Measurements from ENCODE around the gene PDZD2. TPM values are rescaled to one million over a fixed set of nuclear protein-coding genes. Genes with fewer than 3 reads are reported as not detected.

The PDZD2 gene
- total and polyA plus RNA-seq, 2 experiments from 2014 or later: 0.21 TPM; not detected in 1

DNA sequence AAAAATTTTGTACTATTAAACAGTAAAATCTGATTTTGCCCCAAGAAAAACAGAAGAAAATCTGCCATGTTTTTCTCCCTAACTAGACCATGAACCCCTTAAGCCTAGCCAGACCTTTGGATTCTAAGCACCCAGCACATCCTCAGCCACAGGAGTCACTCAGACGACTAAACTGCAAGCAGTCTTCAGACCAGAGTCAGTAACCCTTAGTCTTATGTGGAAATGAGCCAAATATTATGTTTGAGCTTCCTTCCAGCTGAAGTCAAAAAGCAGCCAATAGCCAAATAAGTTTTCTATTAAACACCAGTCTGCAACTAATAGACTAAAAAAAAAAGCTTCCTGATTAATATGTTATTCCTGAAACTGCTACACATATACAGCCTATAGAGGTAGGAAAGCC, 487.8 kb downstream of the PDZD2 start:
- Histone ChIP-seq H3K9me3 (ENCODE audit: low read depth) (no peaks in the 10 kb centered on the region), H3K9ac (no peak overlapping the region), H4K20me1 (ENCODE audit: insufficient read depth) (0 out of 2 replicates have a peak, but pooled peaks cover 8% of the 10 kb centered on the region), H3K4me1 (ENCODE audit: insufficient read depth) (no peaks in the 10 kb centered on the region), H3F3A (ENCODE audit: insufficient read depth) (0 out of 2 replicates have a peak, but pooled peaks cover 9% of the 10 kb centered on the region), H3K36me3 (ENCODE audit: low read depth) (peaks cover 31% of the 10 kb centered on the region), H3K27me3 (replicated peaks; ENCODE audit: insufficient read depth) (no peaks in the 10 kb centered on the region), H3K4me2 (ENCODE audit: unreplicated experiment) (no peak overlapping the region), H3K4me3 (no peak overlapping the region), H3K27ac (no peak overlapping the region), H3K79me2 (ENCODE audit: insufficient read depth) (peaks cover 100% of the 10 kb centered on the region), H3K9me2 (ENCODE audit: insufficient read depth) (no peaks in the 10 kb centered on the region), H2AFZ (no peak overlapping the region)
- in situ Hi-C loops (cut with MboI): no loop called here
- 30 to 41% methylated on average over 1 of the region's 1 CpG for WGBS, 2 experiments (ENCODE audit: low coverage in 1 of 2, low lambda C conversion rate in 2 of 2, missing lambda C conversion rate in 2 of 2)
- no peak for TF ChIP-seq EZH2 (IDR thresholded peaks at IDR 0.05; ENCODE audit: insufficient read depth, poor library complexity, severe bottlenecking)
- TF ChIP-seq EZH2phosphoT487 (IDR thresholded peaks at IDR 0.05; ENCODE audit: insufficient read depth, low read depth): no peak
- DNase-seq: no peak

DNA sequence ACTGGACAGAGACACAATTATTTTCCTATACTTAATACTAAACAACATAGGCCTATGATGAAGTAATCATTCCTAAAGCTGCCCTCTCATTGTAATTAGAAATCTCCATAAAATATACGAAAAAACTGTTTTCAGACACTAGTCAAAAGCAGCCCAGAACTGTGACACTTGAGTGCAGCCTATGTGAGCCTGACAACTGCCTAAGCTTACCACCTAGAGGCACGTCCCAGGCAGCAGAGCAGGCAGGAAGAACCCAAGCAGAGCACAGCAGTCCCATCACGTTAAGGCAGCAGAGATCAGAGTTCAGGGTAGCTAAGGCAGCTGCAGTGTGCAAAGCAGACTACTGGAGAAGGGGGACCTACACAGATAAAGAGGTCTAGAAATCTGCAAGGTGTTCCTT, 488.8 kb downstream of the PDZD2 start:
- Histone ChIP-seq H3K4me3 (no peak overlapping the region), H3K36me3 (ENCODE audit: low read depth) (peaks cover 34% of the 10 kb centered on the region), H3K9me2 (ENCODE audit: insufficient read depth) (no peaks in the 10 kb centered on the region), H3K4me1 (ENCODE audit: insufficient read depth) (no peaks in the 10 kb centered on the region), H3K9ac (no peak overlapping the region), H3K4me2 (ENCODE audit: unreplicated experiment) (no peak overlapping the region), H3K27me3 (replicated peaks; ENCODE audit: insufficient read depth) (no peaks in the 10 kb centered on the region), H4K20me1 (ENCODE audit: insufficient read depth) (0 out of 2 replicates have a peak, but pooled peaks cover 8% of the 10 kb centered on the region), H3K9me3 (ENCODE audit: low read depth) (no peaks in the 10 kb centered on the region), H3K79me2 (ENCODE audit: insufficient read depth) (peaks cover 100% of the 10 kb centered on the region), H3K27ac (no peak overlapping the region), H2AFZ (no peak overlapping the region), H3F3A (ENCODE audit: insufficient read depth) (0 out of 2 replicates have a peak, but pooled peaks cover 9% of the 10 kb centered on the region)
- in situ Hi-C loops (cut with MboI): no loop called here
- DNase-seq: no peak
- 71% methylated on average over 3 of the region's 3 CpGs for WGBS, 2 experiments (ENCODE audit: low coverage in 1 of 2, low lambda C conversion rate in 2 of 2, missing lambda C conversion rate in 2 of 2)
- no peak for TF ChIP-seq EZH2 (IDR thresholded peaks at IDR 0.05; ENCODE audit: insufficient read depth, poor library complexity, severe bottlenecking)
- no peak for TF ChIP-seq EZH2phosphoT487 (IDR thresholded peaks at IDR 0.05; ENCODE audit: insufficient read depth, low read depth)

DNA sequence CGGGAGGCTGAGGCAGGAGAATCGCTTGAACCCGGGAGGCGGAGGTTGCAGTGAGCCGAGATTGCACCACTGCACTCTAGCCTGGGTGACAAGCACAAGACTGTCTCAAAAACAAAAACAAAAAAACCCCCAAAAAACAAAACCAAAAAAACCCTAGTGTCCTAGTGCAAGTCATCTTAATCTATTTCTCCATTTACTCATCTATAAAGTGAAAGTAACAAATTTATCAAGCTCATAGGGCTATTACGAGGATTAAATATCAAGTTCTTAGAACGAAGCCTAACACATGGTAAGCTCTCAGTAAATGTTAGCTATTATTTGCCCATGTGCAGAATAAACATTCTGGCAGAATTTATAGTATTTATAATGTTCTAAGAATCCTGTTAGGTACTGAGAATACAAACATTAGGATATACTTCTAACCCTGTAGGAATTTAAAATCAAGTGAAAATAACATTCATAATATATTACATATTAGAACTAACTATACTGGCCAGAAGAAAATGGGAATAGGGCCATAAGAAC, 490.2 kb downstream of the PDZD2 start:
- Histone ChIP-seq H3K4me1 (ENCODE audit: insufficient read depth) (no peaks in the 10 kb centered on the region), H2AFZ (no peak overlapping the region), H3F3A (ENCODE audit: insufficient read depth) (0 out of 2 replicates have a peak, but pooled peaks cover 9% of the 10 kb centered on the region), H3K9ac (no peak overlapping the region), H3K27ac (peak overlapping the region; percentile 9), H3K9me3 (ENCODE audit: low read depth) (no peaks in the 10 kb centered on the region), H3K36me3 (ENCODE audit: low read depth) (peaks cover 33% of the 10 kb centered on the region), H3K9me2 (ENCODE audit: insufficient read depth) (no peaks in the 10 kb centered on the region), H3K79me2 (ENCODE audit: insufficient read depth) (peaks cover 100% of the 10 kb centered on the region), H3K4me3 (no peak overlapping the region), H4K20me1 (ENCODE audit: insufficient read depth) (0 out of 2 replicates have a peak, but pooled peaks cover 8% of the 10 kb centered on the region), H3K27me3 (replicated peaks; ENCODE audit: insufficient read depth) (no peaks in the 10 kb centered on the region), H3K4me2 (ENCODE audit: unreplicated experiment) (no peak overlapping the region)
- no peak for TF ChIP-seq EZH2phosphoT487 (IDR thresholded peaks at IDR 0.05; ENCODE audit: insufficient read depth, low read depth)
- TF ChIP-seq EZH2 (IDR thresholded peaks at IDR 0.05; ENCODE audit: insufficient read depth, poor library complexity, severe bottlenecking): no peak
- in situ Hi-C loops (cut with MboI): no loop called here
- DNase-seq: no peak
- WGBS, 2 experiments (ENCODE audit: low coverage in 1 of 2, low lambda C conversion rate in 2 of 2, missing lambda C conversion rate in 2 of 2): 72 to 79% methylated on average over 6 to 7 of the region's 7 CpGs

DNA sequence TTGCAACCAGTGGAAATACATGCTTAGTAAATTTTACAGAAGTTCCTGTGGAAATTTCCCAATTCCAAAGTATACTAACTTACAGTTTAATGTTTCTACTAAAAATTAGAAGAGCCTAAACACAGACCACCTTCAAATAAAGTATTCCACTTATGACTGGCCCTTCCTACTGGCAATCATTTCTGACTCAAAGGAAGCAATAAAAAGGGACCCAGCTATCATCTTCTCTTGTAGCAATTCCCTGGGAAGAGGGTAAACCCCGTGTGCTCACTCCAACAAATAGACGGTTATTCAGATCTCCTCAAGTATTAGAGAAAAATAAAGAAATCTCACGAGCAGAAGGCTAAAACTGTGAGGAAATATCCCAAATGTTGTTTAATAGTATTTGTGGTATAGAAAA, 491.9 kb downstream of the PDZD2 start:
- peaks cover 27% of the 10 kb centered on the region for H3K36me3 ChIP-seq (ENCODE audit: low read depth)
- WGBS, 2 experiments (ENCODE audit: low coverage in 1 of 2, low lambda C conversion rate in 2 of 2, missing lambda C conversion rate in 2 of 2): 92 to 98% methylated on average over 3 of the region's 3 CpGs
- peaks cover 100% of the 10 kb centered on the region for H3K79me2 ChIP-seq (ENCODE audit: insufficient read depth)
- no peaks in the 10 kb centered on the region for H3K27me3 ChIP-seq (replicated peaks; ENCODE audit: insufficient read depth)
- H4K20me1 ChIP-seq (ENCODE audit: insufficient read depth): 0 out of 2 replicates have a peak, but pooled peaks cover 8% of the 10 kb centered on the region
- in situ Hi-C loops (cut with MboI): no loop called here
- H3K4me3 ChIP-seq: no peak overlapping the region
- 0 out of 2 replicates have a peak, but pooled peaks cover 1% of the 10 kb centered on the region for H3K4me1 ChIP-seq (ENCODE audit: insufficient read depth)
- no peak overlapping the region for H3K27ac ChIP-seq
- no peak overlapping the region for H2AFZ ChIP-seq
- no peaks in the 10 kb centered on the region for H3K9me2 ChIP-seq (ENCODE audit: insufficient read depth)
- no peak overlapping the region for H3K9ac ChIP-seq
- TF ChIP-seq EZH2 (IDR thresholded peaks at IDR 0.05; ENCODE audit: insufficient read depth, poor library complexity, severe bottlenecking): no peak
- TF ChIP-seq EZH2phosphoT487 (IDR thresholded peaks at IDR 0.05; ENCODE audit: insufficient read depth, low read depth): no peak
- H3K9me3 ChIP-seq (ENCODE audit: low read depth): no peaks in the 10 kb centered on the region
- H3F3A ChIP-seq (ENCODE audit: insufficient read depth): 0 out of 2 replicates have a peak, but pooled peaks cover 9% of the 10 kb centered on the region
- no peak for DNase-seq
- H3K4me2 ChIP-seq (ENCODE audit: unreplicated experiment): no peak overlapping the region
